WTC11 (cell line): ENCODE results near the gene LMBR1. TPM values are rescaled to one million over a fixed set of nuclear protein-coding genes. Genes with fewer than 3 reads are reported as not detected.

Experiments used
- ATAC-seq: fragments of 200-7000 bp; cut with Tn5 transposase; 2 replicates; pipeline ENCODE4 v1.10.0; 2021; ENCODE audit warnings: mild to moderate bottlenecking, moderate library complexity
- CTCF ChIA-PET: fragments of 300-600 bp; sonication (Branson Sonifier 250); formaldehyde crosslinking; loops from one replicate; lab custom pipeline; 2021; ENCODE audit warnings: antibody characterized with exemption; lab: Charles Lee
- POLR2A ChIA-PET: fragments of 350-600 bp; sonication (Branson Sonifier 250); formaldehyde crosslinking; loops from one replicate; lab custom pipeline; 2021; ENCODE audit warnings: antibody characterized with exemption; lab: Charles Lee
- DNase-seq: peaks from one replicate; pipeline ENCODE4 v3.0.0; 2021; ENCODE audit warnings: low spot score
- H3K27ac Mint-ChIP-seq: 2 replicates; pipeline ENCODE4 v1.8.0; 2021; ENCODE audit warnings: mixed read lengths
- H3K27me3 Mint-ChIP-seq: 2 replicates; pipeline ENCODE4 v1.8.0; 2021; ENCODE audit warnings: low read depth, mild to moderate bottlenecking, moderate library complexity, mixed read lengths
- H3K36me3 Mint-ChIP-seq: 2 replicates; pipeline ENCODE4 v1.8.0; 2021; ENCODE audit warnings: mixed read lengths
- H3K4me1 Mint-ChIP-seq: 2 replicates; pipeline ENCODE4 v1.8.0; 2022; ENCODE audit warnings: mixed read lengths
- H3K4me3 Mint-ChIP-seq: 2 replicates; pipeline ENCODE4 v1.8.0; 2021; ENCODE audit warnings: mild to moderate bottlenecking, moderate library complexity, mixed read lengths
- H3K9me3 Mint-ChIP-seq: 2 replicates; pipeline ENCODE4 v1.8.0; 2021; ENCODE audit warnings: mixed read lengths
- CREB1 ChIP-seq: sonication (generic); formaldehyde crosslinking; IDR thresholded peaks from 2 replicates; pipeline ENCODE4 v1.8.0; 2023; ENCODE audit warnings: mild to moderate bottlenecking, missing genetic modification reagents
- E2F5 ChIP-seq: sonication (generic); formaldehyde crosslinking; IDR thresholded peaks from 2 replicates; pipeline ENCODE4 v1.8.1; 2022; ENCODE audit warnings: mild to moderate bottlenecking, moderate library complexity, missing genetic modification reagents
- EMX1 ChIP-seq: fragments of 250-450 bp; sonication (Bioruptor Pico); IDR thresholded peaks from 2 replicates; pipeline ENCODE4 v1.8.0; 2021; ENCODE audit warnings: mild to moderate bottlenecking
- ETV6 ChIP-seq: sonication (generic); formaldehyde crosslinking; IDR thresholded peaks from 2 replicates; pipeline ENCODE4 v1.8.1; 2022; ENCODE audit warnings: mild to moderate bottlenecking, missing genetic modification reagents
- FOXP1 ChIP-seq: sonication (generic); formaldehyde crosslinking; IDR thresholded peaks from 2 replicates; pipeline ENCODE4 v1.8.0; 2022; ENCODE audit warnings: missing genetic modification reagents, mild to moderate bottlenecking, moderate library complexity, borderline replicate concordance
- HMGA2 ChIP-seq: fragments of 250-450 bp; sonication (Bioruptor Pico); IDR thresholded peaks from 2 replicates; pipeline ENCODE4 v1.4.0; 2021; ENCODE audit warnings: mild to moderate bottlenecking, moderate library complexity
- JAZF1 ChIP-seq: fragments of 250-450 bp; sonication (Bioruptor Pico); IDR thresholded peaks from 2 replicates; pipeline ENCODE4 v1.9.0; 2021; ENCODE audit warnings: moderate library complexity, mild to moderate bottlenecking, inconsistent platforms
- KAT7 ChIP-seq: sonication (generic); formaldehyde crosslinking; IDR thresholded peaks from 2 replicates; pipeline ENCODE4 v1.8.1; 2023; ENCODE audit warnings: missing genetic modification reagents, mild to moderate bottlenecking, borderline replicate concordance
- NFE2L1 ChIP-seq: sonication (generic); formaldehyde crosslinking; IDR thresholded peaks from 2 replicates; pipeline ENCODE4 v1.8.1; 2023; ENCODE audit warnings: missing genetic modification reagents
- NR1H2 ChIP-seq: sonication (generic); formaldehyde crosslinking; IDR thresholded peaks from 2 replicates; pipeline ENCODE4 v1.9.0; 2021; ENCODE audit warnings: mild to moderate bottlenecking, moderate library complexity, missing genetic modification reagents
- PRDM15 ChIP-seq: sonication (generic); formaldehyde crosslinking; IDR thresholded peaks from 2 replicates; pipeline ENCODE4 v1.8.0; 2022; ENCODE audit warnings: missing genetic modification reagents
- PREB ChIP-seq: sonication (generic); formaldehyde crosslinking; IDR thresholded peaks from 2 replicates; pipeline ENCODE4 v1.8.1; 2022; ENCODE audit warnings: mild to moderate bottlenecking, missing genetic modification reagents, moderate library complexity, borderline replicate concordance
- PRRX2 ChIP-seq: fragments of 250-450 bp; sonication (Bioruptor Pico); IDR thresholded peaks from 2 replicates; pipeline ENCODE4 v1.8.0; 2021; ENCODE audit warnings: mild to moderate bottlenecking
- TCF7 ChIP-seq: sonication (generic); formaldehyde crosslinking; IDR thresholded peaks from 2 replicates; pipeline ENCODE4 v1.8.0; 2022; ENCODE audit warnings: mild to moderate bottlenecking, low read depth, missing genetic modification reagents, moderate library complexity
- ZNF232 ChIP-seq: sonication (generic); formaldehyde crosslinking; IDR thresholded peaks from 2 replicates; pipeline ENCODE4 v1.8.0; 2022; ENCODE audit warnings: mild to moderate bottlenecking, missing genetic modification reagents
- ZNF263 ChIP-seq: sonication (generic); formaldehyde crosslinking; IDR thresholded peaks from 2 replicates; pipeline ENCODE4 v1.8.1; 2022; ENCODE audit warnings: low read depth, mild to moderate bottlenecking, moderate library complexity, missing genetic modification reagents
- ZNF396 ChIP-seq: fragments of 250-450 bp; sonication (Bioruptor Pico); IDR thresholded peaks from 2 replicates; pipeline ENCODE4 v1.8.0; 2021; ENCODE audit warnings: mild to moderate bottlenecking, moderate library complexity, borderline replicate concordance
- total RNA-seq: library from RNA; stranded (reverse); gene quantifications from 3 replicates; pipeline ENCODE4 v1.2.3, GENCODE V29; 2021
- TF ChIP-seq, protein P1 (sequence below): sonication (generic); formaldehyde crosslinking; IDR thresholded peaks from 2 replicates; pipeline ENCODE4 v1.8.0; 2022; ENCODE audit warnings: mild to moderate bottlenecking, missing genetic modification reagents
- TF ChIP-seq, protein P2 (sequence below): sonication (generic); formaldehyde crosslinking; IDR thresholded peaks from 2 replicates; pipeline ENCODE4 v1.8.1; 2023; ENCODE audit warnings: mild to moderate bottlenecking, missing genetic modification reagents
- TF ChIP-seq, protein P3 (sequence below): fragments of 250-450 bp; sonication (Bioruptor Pico); IDR thresholded peaks from 2 replicates; pipeline ENCODE4 v1.9.0; 2021; ENCODE audit warnings: mild to moderate bottlenecking, borderline replicate concordance

Gene LMBR1
- total RNA-seq, 1 experiment from 2014 or later, result 55.6 TPM

- TF ChIP-seq PREB (CRISPR knock-in tag), result no peak
- no peak for TF ChIP-seq NR1H2 (CRISPR knock-in tag)
- no peak for TF ChIP-seq NFE2L1 (CRISPR knock-in tag)
- TF ChIP-seq, protein P1, sequence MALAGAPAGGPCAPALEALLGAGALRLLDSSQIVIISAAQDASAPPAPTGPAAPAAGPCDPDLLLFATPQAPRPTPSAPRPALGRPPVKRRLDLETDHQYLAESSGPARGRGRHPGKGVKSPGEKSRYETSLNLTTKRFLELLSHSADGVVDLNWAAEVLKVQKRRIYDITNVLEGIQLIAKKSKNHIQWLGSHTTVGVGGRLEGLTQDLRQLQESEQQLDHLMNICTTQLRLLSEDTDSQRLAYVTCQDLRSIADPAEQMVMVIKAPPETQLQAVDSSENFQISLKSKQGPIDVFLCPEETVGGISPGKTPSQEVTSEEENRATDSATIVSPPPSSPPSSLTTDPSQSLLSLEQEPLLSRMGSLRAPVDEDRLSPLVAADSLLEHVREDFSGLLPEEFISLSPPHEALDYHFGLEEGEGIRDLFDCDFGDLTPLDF (CRISPR knock-in tag), result no peak
- no peak for TF ChIP-seq CREB1
- no peak for TF ChIP-seq E2F5 (CRISPR knock-in tag)
- no peak for TF ChIP-seq ETV6 (CRISPR knock-in tag)
- no peak for TF ChIP-seq ZNF263 (CRISPR knock-in tag)
- no peak for TF ChIP-seq TCF7 (CRISPR knock-in tag)
- no peak for TF ChIP-seq FOXP1 (CRISPR knock-in tag)
- no peak for TF ChIP-seq PRDM15
- no peak for TF ChIP-seq HMGA2
- no peak for TF ChIP-seq KAT7 (CRISPR knock-in tag)
- TF ChIP-seq, protein P2, sequence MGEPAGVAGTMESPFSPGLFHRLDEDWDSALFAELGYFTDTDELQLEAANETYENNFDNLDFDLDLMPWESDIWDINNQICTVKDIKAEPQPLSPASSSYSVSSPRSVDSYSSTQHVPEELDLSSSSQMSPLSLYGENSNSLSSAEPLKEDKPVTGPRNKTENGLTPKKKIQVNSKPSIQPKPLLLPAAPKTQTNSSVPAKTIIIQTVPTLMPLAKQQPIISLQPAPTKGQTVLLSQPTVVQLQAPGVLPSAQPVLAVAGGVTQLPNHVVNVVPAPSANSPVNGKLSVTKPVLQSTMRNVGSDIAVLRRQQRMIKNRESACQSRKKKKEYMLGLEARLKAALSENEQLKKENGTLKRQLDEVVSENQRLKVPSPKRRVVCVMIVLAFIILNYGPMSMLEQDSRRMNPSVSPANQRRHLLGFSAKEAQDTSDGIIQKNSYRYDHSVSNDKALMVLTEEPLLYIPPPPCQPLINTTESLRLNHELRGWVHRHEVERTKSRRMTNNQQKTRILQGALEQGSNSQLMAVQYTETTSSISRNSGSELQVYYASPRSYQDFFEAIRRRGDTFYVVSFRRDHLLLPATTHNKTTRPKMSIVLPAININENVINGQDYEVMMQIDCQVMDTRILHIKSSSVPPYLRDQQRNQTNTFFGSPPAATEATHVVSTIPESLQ (CRISPR knock-in tag), result no peak
Observed at GRCh38 chr7:156881679-156882078, 11.3 kb downstream of the LMBR1 start (continued).

GRCh38 chr7:156875766-156876165 lies 17.2 kb downstream of the LMBR1 start:
- CTCF ChIA-PET, result no interaction called here
- H3K4me3 Mint-ChIP-seq, result no peak overlapping the region
- peaks cover 15% of the 10 kb centered on the region for H3K4me1 Mint-ChIP-seq
- POLR2A ChIA-PET, result no interaction called here
- peaks cover 65% of the 10 kb centered on the region for H3K36me3 Mint-ChIP-seq
- ATAC-seq (no peak), DNase-seq (no peak)
- H3K9me3 Mint-ChIP-seq, result peaks cover 54% of the 10 kb centered on the region
- no peaks in the 10 kb centered on the region for H3K27me3 Mint-ChIP-seq
- H3K27ac Mint-ChIP-seq, result no peak overlapping the region
- TF ChIP-seq PRRX2 (CRISPR knock-in tag), result no peak
- TF ChIP-seq, protein P3, sequence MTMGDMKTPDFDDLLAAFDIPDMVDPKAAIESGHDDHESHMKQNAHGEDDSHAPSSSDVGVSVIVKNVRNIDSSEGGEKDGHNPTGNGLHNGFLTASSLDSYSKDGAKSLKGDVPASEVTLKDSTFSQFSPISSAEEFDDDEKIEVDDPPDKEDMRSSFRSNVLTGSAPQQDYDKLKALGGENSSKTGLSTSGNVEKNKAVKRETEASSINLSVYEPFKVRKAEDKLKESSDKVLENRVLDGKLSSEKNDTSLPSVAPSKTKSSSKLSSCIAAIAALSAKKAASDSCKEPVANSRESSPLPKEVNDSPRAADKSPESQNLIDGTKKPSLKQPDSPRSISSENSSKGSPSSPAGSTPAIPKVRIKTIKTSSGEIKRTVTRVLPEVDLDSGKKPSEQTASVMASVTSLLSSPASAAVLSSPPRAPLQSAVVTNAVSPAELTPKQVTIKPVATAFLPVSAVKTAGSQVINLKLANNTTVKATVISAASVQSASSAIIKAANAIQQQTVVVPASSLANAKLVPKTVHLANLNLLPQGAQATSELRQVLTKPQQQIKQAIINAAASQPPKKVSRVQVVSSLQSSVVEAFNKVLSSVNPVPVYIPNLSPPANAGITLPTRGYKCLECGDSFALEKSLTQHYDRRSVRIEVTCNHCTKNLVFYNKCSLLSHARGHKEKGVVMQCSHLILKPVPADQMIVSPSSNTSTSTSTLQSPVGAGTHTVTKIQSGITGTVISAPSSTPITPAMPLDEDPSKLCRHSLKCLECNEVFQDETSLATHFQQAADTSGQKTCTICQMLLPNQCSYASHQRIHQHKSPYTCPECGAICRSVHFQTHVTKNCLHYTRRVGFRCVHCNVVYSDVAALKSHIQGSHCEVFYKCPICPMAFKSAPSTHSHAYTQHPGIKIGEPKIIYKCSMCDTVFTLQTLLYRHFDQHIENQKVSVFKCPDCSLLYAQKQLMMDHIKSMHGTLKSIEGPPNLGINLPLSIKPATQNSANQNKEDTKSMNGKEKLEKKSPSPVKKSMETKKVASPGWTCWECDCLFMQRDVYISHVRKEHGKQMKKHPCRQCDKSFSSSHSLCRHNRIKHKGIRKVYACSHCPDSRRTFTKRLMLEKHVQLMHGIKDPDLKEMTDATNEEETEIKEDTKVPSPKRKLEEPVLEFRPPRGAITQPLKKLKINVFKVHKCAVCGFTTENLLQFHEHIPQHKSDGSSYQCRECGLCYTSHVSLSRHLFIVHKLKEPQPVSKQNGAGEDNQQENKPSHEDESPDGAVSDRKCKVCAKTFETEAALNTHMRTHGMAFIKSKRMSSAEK (CRISPR knock-in tag), result no peak
- TF ChIP-seq TCF7 (CRISPR knock-in tag), result no peak
- TF ChIP-seq, protein P2 (CRISPR knock-in tag), result no peak
- no peak for TF ChIP-seq HMGA2
- no peak for TF ChIP-seq JAZF1 (CRISPR knock-in tag)
- TF ChIP-seq ZNF232 (CRISPR knock-in tag), result no peak
- TF ChIP-seq EMX1 (CRISPR knock-in tag), result no peak
- no peak for TF ChIP-seq ZNF263 (CRISPR knock-in tag)
- no peak for TF ChIP-seq ZNF396
- TF ChIP-seq NFE2L1 (CRISPR knock-in tag), result no peak
